Activated T-helper 17 cell treated with anti-CD3 and anti-CD28 coated beads, Interleukin-2, amount 50 U/mL, for 72 hours (primary cell): ENCODE data around the gene FMOD. TPM values are rescaled to one million over a fixed set of nuclear protein-coding genes. Genes with fewer than 3 reads are reported as not detected.

Experiments
- ATAC-seq: fragments of 150-1000 bp; cut with Tn5 transposase; replicated peaks from 2 replicates; pipeline ENCODE4 v1.10.0; 2021; ENCODE audit warnings: mild to moderate bottlenecking, moderate library complexity
- H3K27ac Mint-ChIP-seq: one replicate; pipeline ENCODE4 v1.8.0; 2022; ENCODE audit warnings: mixed read lengths
- H3K27me3 Mint-ChIP-seq: one replicate; pipeline ENCODE4 v1.8.0; 2022; ENCODE audit warnings: mixed read lengths
- H3K36me3 Mint-ChIP-seq: one replicate; pipeline ENCODE4 v1.8.0; 2022; ENCODE audit warnings: low read depth, mild to moderate bottlenecking, mixed read lengths
- H3K4me1 Mint-ChIP-seq: one replicate; pipeline ENCODE4 v1.8.0; 2022; ENCODE audit warnings: mixed read lengths
- H3K4me3 Mint-ChIP-seq: one replicate; pipeline ENCODE4 v1.8.0; 2022; ENCODE audit warnings: mild to moderate bottlenecking, mixed read lengths
- H3K9me3 Mint-ChIP-seq: one replicate; pipeline ENCODE4 v1.8.0; 2022; ENCODE audit warnings: mixed read lengths
- total RNA-seq, 2 donors: library from RNA; stranded (reverse); gene quantifications; one replicate each; pipeline ENCODE4 v1.2.3, GENCODE V29; 2022

The FMOD gene
- total RNA-seq, result under 1 TPM in 1 of 2 donors, not detected in 1; 0.26 TPM

DNA sequence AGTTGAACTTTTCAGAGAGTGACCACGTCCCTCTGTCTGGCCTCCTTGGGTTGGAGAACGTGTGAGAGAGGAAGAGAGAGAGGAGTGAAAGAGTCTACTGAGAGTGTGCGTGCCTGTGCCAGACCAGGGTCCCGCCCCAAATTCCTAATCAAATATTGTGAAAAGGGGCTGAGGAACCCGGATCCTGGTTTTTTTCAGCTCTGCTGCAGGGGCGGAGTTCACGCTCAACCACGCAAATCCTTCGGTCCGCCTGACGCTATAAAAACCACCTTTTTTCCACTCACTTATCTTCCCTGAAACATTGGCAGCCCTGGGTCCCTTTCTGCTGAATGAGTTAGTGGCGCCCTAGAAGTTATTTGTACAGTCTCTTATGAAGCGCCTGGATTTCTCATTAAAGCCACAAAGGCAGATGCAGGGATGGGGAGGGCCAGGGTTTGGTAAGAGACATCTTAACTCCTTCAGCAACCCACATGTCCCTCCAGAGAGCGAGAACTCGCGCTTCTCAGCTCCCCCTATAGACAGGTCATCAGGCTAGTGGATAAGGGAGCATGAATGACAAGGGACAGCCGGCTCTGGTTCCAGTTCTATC lies at the start of gene FMOD:
Gene FMOD, minus strand, starts transcription at position 86 of the 589 bp plus-strand sequence. CDS start 2,852 bp downstream, outside the sequence.
- H3K27me3 Mint-ChIP-seq, result peaks cover 31% of the 10 kb centered on the region
- H3K27ac Mint-ChIP-seq, result no peak within 1 kb of the TSS
- H3K4me3 Mint-ChIP-seq, result peak within 1 kb of the TSS; percentile 6
- H3K36me3 Mint-ChIP-seq, result no peaks in the 10 kb centered on the region
- no peaks in the 10 kb centered on the region for H3K9me3 Mint-ChIP-seq
- ATAC-seq, result peak; percentile 23
- no peaks in the 10 kb centered on the region for H3K4me1 Mint-ChIP-seq

DNA sequence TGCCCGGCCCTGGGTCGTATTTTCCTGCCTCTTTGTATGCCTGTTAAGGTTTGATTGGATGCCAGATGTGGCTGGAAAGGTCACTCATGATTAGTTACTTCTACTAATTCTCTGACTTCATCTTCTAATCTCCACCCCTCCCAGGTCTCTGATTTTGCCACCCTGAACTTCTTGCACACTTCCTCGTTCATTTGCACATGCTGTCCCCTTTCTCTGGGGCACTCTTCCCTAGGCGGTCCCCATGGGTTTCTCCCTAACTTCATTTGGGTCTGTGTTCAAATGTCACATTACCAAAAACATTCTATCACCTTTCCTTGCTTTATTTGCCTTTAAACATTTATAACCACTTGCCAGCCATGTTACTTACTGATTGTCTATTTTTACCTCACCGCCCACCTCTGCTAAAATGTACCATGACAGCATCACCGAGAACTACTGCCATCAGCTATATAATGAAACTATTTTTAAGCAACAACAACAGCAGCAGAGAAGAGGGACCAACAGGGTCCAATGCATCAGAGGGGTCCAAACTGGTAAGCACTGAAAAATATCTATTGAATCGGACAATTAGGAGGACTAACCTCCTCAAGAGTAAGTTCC lies 45.8 kb upstream of the FMOD start:
- H3K4me1 Mint-ChIP-seq, result no peaks in the 10 kb centered on the region
- no peak for ATAC-seq
- no peaks in the 10 kb centered on the region for H3K36me3 Mint-ChIP-seq
- peaks cover 5% of the 10 kb centered on the region for H3K9me3 Mint-ChIP-seq
- H3K27ac Mint-ChIP-seq, result no peak overlapping the region
- no peak overlapping the region for H3K4me3 Mint-ChIP-seq
- peaks cover 33% of the 10 kb centered on the region for H3K27me3 Mint-ChIP-seq

DNA sequence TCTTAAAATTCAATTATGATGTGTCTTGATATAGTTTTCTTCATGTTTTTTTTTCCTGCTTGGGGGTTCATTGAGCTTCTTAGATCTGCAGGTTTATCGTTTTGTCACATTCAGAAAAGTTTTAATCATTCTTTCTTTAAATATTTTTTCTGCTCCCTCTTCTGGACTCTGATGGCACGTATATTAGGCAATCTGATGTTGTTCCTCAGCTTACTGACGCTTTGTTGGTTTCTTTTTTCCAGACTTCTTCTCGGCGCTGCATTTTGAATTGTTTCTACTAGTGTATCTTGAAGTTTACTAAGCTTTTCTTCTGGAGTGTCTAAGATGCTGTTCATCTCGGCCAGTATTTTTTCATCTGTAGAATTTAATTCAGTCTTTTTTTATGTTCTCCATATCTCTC lies 44.8 kb upstream of the FMOD start:
- no peak for ATAC-seq
- H3K27ac Mint-ChIP-seq, result no peak overlapping the region
- peaks cover 33% of the 10 kb centered on the region for H3K27me3 Mint-ChIP-seq
- no peaks in the 10 kb centered on the region for H3K36me3 Mint-ChIP-seq
- no peaks in the 10 kb centered on the region for H3K4me1 Mint-ChIP-seq
- H3K9me3 Mint-ChIP-seq, result peaks cover 5% of the 10 kb centered on the region
- H3K4me3 Mint-ChIP-seq, result no peak overlapping the region

DNA sequence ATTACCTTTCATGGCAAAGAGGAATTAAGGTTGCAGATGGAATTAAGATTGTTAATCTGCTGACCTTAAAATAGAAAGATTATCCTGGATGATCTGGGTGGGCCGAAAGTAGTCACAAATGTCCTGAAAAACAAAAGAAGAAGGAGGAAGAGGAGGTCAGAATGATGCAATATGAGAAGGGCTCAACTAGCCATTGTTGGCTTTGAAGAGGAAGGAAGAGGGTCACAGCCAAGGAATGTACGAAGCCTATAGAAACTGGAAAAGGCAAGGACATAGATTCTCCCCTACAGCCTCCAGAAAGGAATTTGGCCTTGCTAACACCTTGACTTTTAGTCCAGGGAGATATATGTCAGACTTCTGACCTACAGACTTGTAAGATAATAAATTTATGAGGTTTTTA lies 39.4 kb upstream of the FMOD start:
- H3K27ac Mint-ChIP-seq, result no peak overlapping the region
- no peak overlapping the region for H3K4me3 Mint-ChIP-seq
- no peaks in the 10 kb centered on the region for H3K4me1 Mint-ChIP-seq
- peaks cover 42% of the 10 kb centered on the region for H3K27me3 Mint-ChIP-seq
- H3K36me3 Mint-ChIP-seq, result no peaks in the 10 kb centered on the region
- peaks cover 5% of the 10 kb centered on the region for H3K9me3 Mint-ChIP-seq
- no peak for ATAC-seq

DNA sequence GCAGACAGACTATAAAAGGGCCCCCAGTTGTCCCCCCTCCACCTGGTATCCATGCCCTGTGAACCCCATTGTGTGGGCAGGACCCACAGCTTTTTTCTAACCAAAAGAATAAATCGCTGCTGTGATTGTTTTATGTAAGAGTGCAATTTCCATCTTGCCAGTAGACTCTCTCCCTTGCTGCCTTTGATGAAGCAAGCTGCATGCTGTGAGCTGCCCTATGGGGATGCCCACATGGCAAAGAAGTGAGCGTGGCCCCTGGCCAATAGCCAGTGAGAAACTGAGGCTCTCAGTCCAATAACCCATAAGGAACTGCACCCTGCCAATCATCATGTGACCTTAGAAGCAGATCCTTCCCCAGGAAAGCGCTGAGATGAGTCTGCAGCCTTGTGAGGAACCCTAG lies 37.8 kb upstream of the FMOD start:
- Mint-ChIP-seq H3K36me3 (no peaks in the 10 kb centered on the region), H3K4me3 (no peak overlapping the region), H3K9me3 (peaks cover 5% of the 10 kb centered on the region), H3K4me1 (no peaks in the 10 kb centered on the region), H3K27ac (no peak overlapping the region), H3K27me3 (peaks cover 46% of the 10 kb centered on the region)
- no peak for ATAC-seq

DNA sequence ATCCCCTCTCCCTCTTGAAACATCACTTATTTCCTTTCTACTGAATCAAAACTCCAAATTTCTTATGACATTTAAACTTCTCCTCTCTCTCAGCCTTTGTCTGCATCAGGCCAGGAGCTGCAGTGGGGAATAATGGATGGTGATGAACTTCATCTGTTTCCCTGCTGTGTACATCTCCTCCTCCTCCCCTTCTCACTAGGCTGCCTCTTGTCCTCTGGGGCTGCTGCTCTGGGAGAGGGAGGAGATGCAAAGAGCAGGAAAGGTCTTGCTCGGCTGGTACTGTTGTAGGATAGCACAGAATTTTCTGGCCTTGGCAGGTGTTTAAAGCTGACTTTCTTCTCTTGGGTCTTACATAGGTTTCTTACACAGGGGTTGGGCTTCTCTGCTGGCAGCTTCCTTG lies 31.1 kb upstream of the FMOD start:
- H3K9me3 Mint-ChIP-seq, result no peaks in the 10 kb centered on the region
- no peak overlapping the region for H3K4me3 Mint-ChIP-seq
- peaks cover 29% of the 10 kb centered on the region for H3K27me3 Mint-ChIP-seq
- ATAC-seq, result no peak
- H3K4me1 Mint-ChIP-seq, result no peaks in the 10 kb centered on the region
- H3K27ac Mint-ChIP-seq, result no peak overlapping the region
- H3K36me3 Mint-ChIP-seq, result no peaks in the 10 kb centered on the region

DNA sequence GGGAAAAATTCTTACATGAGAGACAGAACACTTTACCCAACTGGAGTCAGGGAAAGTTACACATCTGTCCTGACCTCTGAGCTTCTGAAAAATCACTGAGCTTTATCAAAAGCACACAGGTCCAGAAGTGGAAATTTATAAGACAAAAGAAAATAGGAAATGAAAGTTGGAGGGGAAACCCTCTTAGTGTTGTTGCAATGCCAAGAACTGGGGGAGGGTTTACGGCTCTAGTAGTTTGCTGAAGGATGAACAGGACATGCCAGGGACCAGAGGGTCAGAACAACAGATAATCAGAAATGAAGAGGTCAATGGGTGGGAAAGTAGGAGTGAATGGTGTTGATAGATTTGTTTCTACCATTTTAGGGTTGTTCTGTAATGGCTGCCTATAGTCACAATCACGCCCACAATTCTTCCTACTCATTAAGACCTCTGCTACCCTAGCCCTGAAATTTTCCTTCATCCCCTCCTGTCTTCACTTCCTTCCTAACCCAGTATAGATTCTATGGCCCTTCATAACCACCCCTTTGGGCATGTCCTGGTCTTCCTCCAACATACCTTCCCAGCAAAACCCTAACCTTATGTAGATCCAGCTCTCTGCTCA lies 30.3 kb upstream of the FMOD start:
- Mint-ChIP-seq H3K36me3 (no peaks in the 10 kb centered on the region), H3K27me3 (peaks cover 29% of the 10 kb centered on the region), H3K4me1 (no peaks in the 10 kb centered on the region), H3K4me3 (no peak overlapping the region), H3K9me3 (no peaks in the 10 kb centered on the region), H3K27ac (no peak overlapping the region)
- no peak for ATAC-seq

DNA sequence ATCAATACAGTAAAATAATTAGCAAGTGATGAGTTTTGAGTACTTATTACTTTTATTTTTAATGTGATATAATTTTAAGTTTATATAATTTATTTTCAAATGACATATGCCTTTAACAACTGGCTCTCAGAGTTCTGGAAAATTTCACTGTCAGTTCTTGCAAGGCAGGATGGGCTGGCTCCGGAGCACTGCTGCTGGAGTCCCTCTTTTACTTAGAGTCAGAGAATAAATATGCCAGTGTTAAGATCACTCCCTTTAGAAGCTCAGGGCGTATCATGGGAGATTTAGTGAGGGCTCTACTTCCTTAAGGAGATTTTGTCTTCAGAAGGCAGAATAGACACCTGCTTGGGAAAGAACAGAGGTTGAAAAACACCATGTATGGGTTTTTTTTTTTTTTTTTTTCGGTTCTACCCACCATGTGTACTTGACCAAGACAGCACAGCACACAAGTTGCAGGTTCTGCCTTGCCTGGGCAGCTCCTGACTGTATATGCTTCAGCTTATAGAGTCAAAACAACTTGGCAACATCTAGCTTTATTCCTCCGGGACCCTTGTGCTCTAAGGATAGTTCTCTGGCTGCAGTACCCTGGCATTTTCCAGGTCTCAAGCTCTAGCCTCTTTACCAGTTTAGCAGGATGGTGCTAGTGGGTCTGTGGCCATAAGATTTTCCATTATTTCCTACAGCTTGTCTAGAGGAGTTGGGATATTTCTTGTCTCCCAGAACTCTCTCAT lies 29.7 kb upstream of the FMOD start:
- Mint-ChIP-seq H3K27ac (no peak overlapping the region), H3K4me3 (no peak overlapping the region), H3K36me3 (no peaks in the 10 kb centered on the region), H3K9me3 (no peaks in the 10 kb centered on the region), H3K4me1 (no peaks in the 10 kb centered on the region), H3K27me3 (peaks cover 29% of the 10 kb centered on the region)
- no peak for ATAC-seq

DNA sequence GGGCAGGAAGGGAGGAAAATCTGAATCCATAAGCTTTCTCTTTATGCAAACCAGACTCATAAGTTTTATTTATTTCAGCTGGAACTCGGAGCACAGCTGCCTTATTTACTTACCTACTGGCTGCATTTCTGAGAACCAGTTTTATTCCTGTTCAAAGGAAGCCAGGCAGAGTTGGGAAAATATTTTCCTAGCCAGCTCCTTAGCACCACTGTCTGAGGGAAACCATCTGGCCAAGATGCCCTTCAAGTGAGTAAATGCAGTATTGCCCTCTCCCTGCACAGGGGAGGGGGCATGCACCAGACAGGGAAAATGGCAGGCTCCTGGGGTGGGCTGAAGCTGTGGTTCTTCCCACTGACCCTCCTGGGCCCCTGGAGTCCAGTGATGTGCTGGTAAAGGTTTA lies 28.9 kb upstream of the FMOD start:
- H3K36me3 Mint-ChIP-seq, result no peaks in the 10 kb centered on the region

DNA sequence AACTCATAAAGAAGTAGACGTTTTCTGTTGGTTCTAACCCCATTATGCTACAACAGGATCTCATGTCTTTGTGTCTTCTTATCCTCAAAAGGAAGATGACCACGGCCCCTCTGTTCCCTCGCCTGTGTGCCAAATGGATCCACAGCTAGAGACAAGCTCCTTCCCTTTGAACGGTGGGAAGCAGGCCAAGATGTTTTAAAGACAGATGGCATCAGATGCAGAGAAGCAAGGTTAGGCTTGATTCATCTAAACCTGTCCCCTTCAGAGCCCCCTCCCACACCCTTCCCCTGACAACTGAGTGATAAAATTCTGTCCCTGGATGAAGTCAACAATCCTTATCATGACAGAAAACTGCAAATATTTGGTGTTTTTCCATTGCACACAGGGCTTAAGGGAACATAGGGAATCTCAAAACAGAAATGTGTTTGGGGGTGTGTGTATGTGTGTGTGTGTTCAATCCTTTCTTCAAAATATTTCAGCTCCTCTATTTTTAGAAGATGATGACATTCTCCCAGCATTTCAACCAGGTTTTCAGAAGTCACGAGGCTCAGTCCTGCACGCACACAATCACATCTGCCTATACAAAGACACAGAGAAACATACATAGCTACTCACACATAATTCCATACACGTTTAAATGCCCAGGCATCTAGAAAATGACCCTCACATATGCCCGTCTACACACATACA lies 27.8 kb upstream of the FMOD start:
- Mint-ChIP-seq H3K4me1 (no peaks in the 10 kb centered on the region), H3K27ac (no peak overlapping the region), H3K9me3 (no peaks in the 10 kb centered on the region), H3K4me3 (no peak overlapping the region), H3K27me3 (peaks cover 18% of the 10 kb centered on the region), H3K36me3 (no peaks in the 10 kb centered on the region)
- no peak for ATAC-seq

More for the DNA sequence above, 28.9 kb upstream of the FMOD start:
- H3K27me3 Mint-ChIP-seq, result peaks cover 25% of the 10 kb centered on the region
- H3K4me3 Mint-ChIP-seq, result no peak overlapping the region
- no peak for ATAC-seq
- H3K9me3 Mint-ChIP-seq, result no peaks in the 10 kb centered on the region
- no peaks in the 10 kb centered on the region for H3K4me1 Mint-ChIP-seq
- no peak overlapping the region for H3K27ac Mint-ChIP-seq

DNA sequence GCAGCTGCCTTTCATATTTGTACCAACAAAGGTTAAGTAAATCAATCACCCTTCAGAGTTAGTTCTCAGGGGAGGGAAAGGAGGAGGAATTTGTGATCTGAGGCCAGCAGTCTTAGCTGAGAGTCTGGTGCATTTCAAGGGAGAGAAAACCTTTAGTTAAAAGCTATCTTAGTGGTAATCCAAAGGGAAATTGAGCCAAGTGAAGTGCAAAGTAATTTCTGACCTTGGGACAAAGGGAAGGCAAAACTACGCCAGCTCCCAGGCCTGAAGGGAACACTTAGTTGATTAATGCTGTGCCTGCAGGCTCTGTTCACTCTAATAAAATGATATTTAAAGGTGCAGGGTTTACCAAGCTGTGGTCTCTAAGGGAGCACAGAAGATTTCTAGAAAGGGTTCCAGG lies 23.1 kb upstream of the FMOD start:
- Mint-ChIP-seq H3K9me3 (no peaks in the 10 kb centered on the region), H3K36me3 (no peaks in the 10 kb centered on the region), H3K4me1 (no peaks in the 10 kb centered on the region), H3K4me3 (no peak overlapping the region), H3K27me3 (no peaks in the 10 kb centered on the region), H3K27ac (no peak overlapping the region)
- no peak for ATAC-seq

DNA sequence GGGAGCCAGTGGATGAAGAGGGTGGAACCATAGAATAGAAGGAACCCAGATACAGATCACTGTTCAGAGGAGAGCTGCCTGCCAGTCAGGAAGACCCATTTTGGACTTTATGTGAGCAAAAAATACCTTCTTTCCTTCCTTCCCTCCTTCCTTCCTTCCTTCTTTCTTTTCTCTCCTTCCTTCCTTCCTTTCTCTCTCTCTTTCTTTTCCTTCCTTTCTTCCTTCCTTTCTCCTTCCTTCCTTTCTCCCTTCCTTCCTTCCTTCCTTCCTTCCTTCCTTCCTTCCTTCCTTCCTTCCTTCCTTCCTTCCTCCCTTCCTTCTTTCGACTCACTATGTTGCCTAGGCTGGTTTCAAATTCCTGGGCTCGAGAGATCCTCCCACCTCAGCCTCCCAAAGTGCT lies 22.1 kb upstream of the FMOD start:
- Mint-ChIP-seq H3K36me3 (no peaks in the 10 kb centered on the region), H3K27ac (no peak overlapping the region)
- ATAC-seq, result no peak

DNA sequence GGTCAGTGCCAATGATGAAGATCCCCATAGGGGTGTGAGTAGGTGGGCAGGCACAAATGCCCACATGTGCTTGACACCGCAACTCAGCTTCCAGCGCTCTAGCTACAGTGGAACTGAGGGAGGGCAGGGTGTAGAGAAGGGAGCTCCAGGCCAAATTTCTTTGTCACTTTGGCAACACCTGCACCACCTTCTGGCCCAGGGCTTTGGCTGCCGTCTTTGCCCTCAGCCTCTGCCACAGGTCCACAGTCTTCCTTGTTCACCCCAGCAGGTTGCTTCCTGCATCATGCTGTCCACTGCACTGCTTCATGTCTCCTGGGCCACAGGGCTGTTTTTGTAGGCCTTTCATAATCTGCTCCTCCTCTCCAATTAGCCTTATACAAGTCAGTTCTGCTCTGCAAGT lies 20.4 kb upstream of the FMOD start:
- Mint-ChIP-seq H3K4me3 (no peak overlapping the region), H3K9me3 (no peaks in the 10 kb centered on the region), H3K36me3 (no peaks in the 10 kb centered on the region), H3K4me1 (no peaks in the 10 kb centered on the region), H3K27me3 (peaks cover 1% of the 10 kb centered on the region), H3K27ac (no peak overlapping the region)
- no peak for ATAC-seq

More for the DNA sequence above, 22.1 kb upstream of the FMOD start:
- Mint-ChIP-seq H3K4me3 (no peak overlapping the region), H3K9me3 (no peaks in the 10 kb centered on the region), H3K4me1 (no peaks in the 10 kb centered on the region), H3K27me3 (no peaks in the 10 kb centered on the region)

DNA sequence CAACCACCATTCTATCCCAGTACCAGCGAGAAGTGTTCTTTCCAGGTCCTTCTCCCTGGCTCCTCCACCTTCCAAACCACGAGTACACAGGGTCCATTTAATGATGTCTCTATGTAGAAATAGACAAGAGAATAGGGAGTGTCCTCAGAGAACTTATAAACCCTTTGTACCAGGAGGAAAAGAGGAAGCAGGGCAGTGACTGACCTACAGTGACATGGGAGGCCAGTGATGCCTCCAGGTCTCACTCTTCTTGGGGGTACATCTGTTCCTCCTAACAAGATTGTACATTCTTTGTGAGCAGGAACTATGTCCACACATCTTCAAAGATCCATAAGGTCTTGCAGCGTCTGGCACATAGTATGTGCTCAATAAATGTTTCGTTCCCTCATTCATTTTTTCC lies 18.7 kb upstream of the FMOD start:
- Mint-ChIP-seq H3K9me3 (no peaks in the 10 kb centered on the region), H3K4me1 (no peaks in the 10 kb centered on the region), H3K36me3 (no peaks in the 10 kb centered on the region), H3K4me3 (no peak overlapping the region), H3K27me3 (peaks cover 13% of the 10 kb centered on the region), H3K27ac (no peak overlapping the region)
- no peak for ATAC-seq
